OCI-LY3 (cell line): Measurements from ENCODE around the gene COMMD1.
"Not testable (repeated sequence)": the region's sequence is repeated elsewhere in the genome, so short reads cannot be mapped to it uniquely, and the experiment has no call there.

Experiments
- H2AFZ ChIP-seq: fragments of 200-600, 300-600 bp; shearing (Covaris generic); 2 replicates; pipeline ENCODE4 v1.6.0; 2014; ENCODE audit warnings: antibody characterized with exemption, low read depth, low read length
- H3K27ac ChIP-seq: fragments of 200-600, 300-600 bp; sonication (generic); 2 replicates; pipeline ENCODE4 v1.5.1; 2014; ENCODE audit warnings: mild to moderate bottlenecking, low read length, moderate library complexity, mixed read lengths
- H3K27me3 ChIP-seq: fragments of 200-600, 300-600 bp; sonication (generic); 2 replicates; pipeline ENCODE4 v1.6.1; 2014; ENCODE audit warnings: low read depth, low read length, mixed read lengths
- H3K36me3 ChIP-seq: fragments of 200-600, 300-600 bp; sonication (generic); replicated peaks from 2 replicates; pipeline ENCODE3; 2014; ENCODE audit warnings: low read depth, low read length, mixed read lengths
- H3K4me1 ChIP-seq: fragments of 300-600, 200-600 bp; sonication (generic); 2 replicates; pipeline ENCODE4 v1.6.1; 2014; ENCODE audit warnings: low read length, mixed read lengths
- H3K4me2 ChIP-seq: fragments of 200-600, 300-600 bp; sonication (generic); 2 replicates; pipeline ENCODE4 v1.6.1; 2014; ENCODE audit warnings: low read length, mixed read lengths
- H3K4me3 ChIP-seq: fragments of 300-600, 200-600 bp; sonication (generic); 2 replicates; pipeline ENCODE4 v1.5.1; 2014; ENCODE audit warnings: antibody characterized with exemption, mild to moderate bottlenecking, low read length, moderate library complexity
- H3K79me2 ChIP-seq: fragments of 300-600, 200-600 bp; shearing (Covaris generic); 2 replicates; pipeline ENCODE4 v1.6.1; 2014; ENCODE audit warnings: mild to moderate bottlenecking, low read length, mixed read lengths
- H3K9ac ChIP-seq: fragments of 300-600, 200-600 bp; shearing (Covaris generic); 2 replicates; pipeline ENCODE4 v1.6.0; 2014; ENCODE audit warnings: mild to moderate bottlenecking, low read length, moderate library complexity
- H3K9me3 ChIP-seq: fragments of 200-600, 300-600 bp; shearing (Covaris generic); 2 replicates; pipeline ENCODE4 v1.6.1; 2014; ENCODE audit warnings: low read length, mixed read lengths; ENCODE audit not compliant: insufficient read depth
- H4K20me1 ChIP-seq: fragments of 200-600, 300-600 bp; sonication (generic); 2 replicates; pipeline ENCODE4 v1.6.1; 2016; ENCODE audit warnings: low read length, mixed read lengths; ENCODE audit not compliant: insufficient read depth
- CTCF ChIP-seq: fragments of 200-600, 300-600 bp; sonication (generic); IDR thresholded peaks from 2 replicates; pipeline ENCODE4 v1.5.1; 2014; ENCODE audit warnings: antibody characterized with exemption, low read length, low read depth
- EZH2phosphoT487 ChIP-seq: fragments of 200-600 bp; shearing (Covaris generic); IDR thresholded peaks from 2 replicates; pipeline ENCODE4 v1.6.1; 2018; ENCODE audit warnings: antibody characterized with exemption, mixed run types, low read depth

Gene COMMD1

GRCh38 chr2:62036761-62037250 is 131.3 kb downstream of the COMMD1 start:
- H3K79me2 ChIP-seq = no peaks in the 10 kb centered on the region
- no peaks in the 10 kb centered on the region for H3K27me3 ChIP-seq
- peaks cover 37% of the 10 kb centered on the region for H3K4me1 ChIP-seq
- no peaks in the 10 kb centered on the region for H4K20me1 ChIP-seq
- TF ChIP-seq CTCF (no peak), EZH2phosphoT487 (no peak)
- H2AFZ ChIP-seq = no peak overlapping the region
- H3K4me2 ChIP-seq = no peak overlapping the region
- H3K27ac ChIP-seq = no peak overlapping the region
- H3K4me3 ChIP-seq = no peak overlapping the region
- H3K36me3 ChIP-seq = no peaks in the 10 kb centered on the region
- no peak overlapping the region for H3K9ac ChIP-seq
- H3K9me3 ChIP-seq = no peaks in the 10 kb centered on the region

GRCh38 chr2:62038975-62039771 is 133.7 kb downstream of the COMMD1 start:
- Histone ChIP-seq H3K79me2 (no peaks in the 10 kb centered on the region), H3K27ac (peak overlapping the region; percentile 52), H4K20me1 (no peaks in the 10 kb centered on the region), H2AFZ (no peak overlapping the region), H3K9me3 (no peaks in the 10 kb centered on the region), H3K9ac (peak overlapping the region; percentile 31), H3K4me3 (peak overlapping the region; percentile 46), H3K4me1 (peaks cover 35% of the 10 kb centered on the region), H3K4me2 (peak overlapping the region; percentile 64), H3K36me3 (peaks cover 3% of the 10 kb centered on the region), H3K27me3 (no peaks in the 10 kb centered on the region)
- TF ChIP-seq CTCF = no peak
- TF ChIP-seq EZH2phosphoT487 = no peak

- H3K4me3 ChIP-seq = no peak overlapping the region
- no peaks in the 10 kb centered on the region for H3K27me3 ChIP-seq
- H4K20me1 ChIP-seq = no peaks in the 10 kb centered on the region
- TF ChIP-seq CTCF = peak; percentile 45
- TF ChIP-seq EZH2phosphoT487 = no peak
- H3K4me2 ChIP-seq = peak overlapping the region; percentile 64
- H2AFZ ChIP-seq = no peak overlapping the region
- peaks cover 35% of the 10 kb centered on the region for H3K4me1 ChIP-seq
- H3K79me2 ChIP-seq = no peaks in the 10 kb centered on the region
- H3K36me3 ChIP-seq = peaks cover 10% of the 10 kb centered on the region
- H3K9me3 ChIP-seq = peaks cover 7% of the 10 kb centered on the region; the same call in 1 of the 2 replicates
- no peak overlapping the region for H3K27ac ChIP-seq
- H3K9ac ChIP-seq = peak overlapping the region; percentile 23; the same call in 1 of the 2 replicates
Observed at GRCh38 chr2:62040926-62041325, 135.5 kb downstream of the COMMD1 start.

- H3K9ac ChIP-seq, H3K27ac ChIP-seq, H3K9me3 ChIP-seq, H2AFZ ChIP-seq, H3K4me2 ChIP-seq, H3K79me2 ChIP-seq, H3K27me3 ChIP-seq, H4K20me1 ChIP-seq, H3K4me3 ChIP-seq: not testable (repeated sequence)
- H3K36me3 ChIP-seq = peaks cover 10% of the 10 kb centered on the region
- peaks cover 35% of the 10 kb centered on the region for H3K4me1 ChIP-seq
Observed at GRCh38 chr2:62041701-62042385, 136.4 kb downstream of the COMMD1 start.
